GM04504 (cell line): Measurements from ENCODE around the gene EMILIN3.

Experiments used
- DNase-seq: peaks from one replicate; pipeline ENCODE4 v3.0.0-alpha.2; 2012; ENCODE audit warnings: low read depth

Gene EMILIN3

GRCh38 chr20:41366546-41367392 is at the start of gene EMILIN3:
Gene EMILIN3 (minus strand): TSS chr20:41366818. CDS start chr20:41366634, 184 bp downstream.
- no peak for DNase-seq

GRCh38 chr20:41415191-41415590 is 48.6 kb upstream of the EMILIN3 start:
- no peak for DNase-seq

GRCh38 chr20:41413169-41413568 is 46.6 kb upstream of the EMILIN3 start:
- no peak for DNase-seq

- DNase-seq = no peak
Measured at GRCh38 chr20:41412324-41413120, 45.9 kb upstream of the EMILIN3 start.

- DNase-seq = no peak
Measured at GRCh38 chr20:41411391-41411847, 44.8 kb upstream of the EMILIN3 start.

- DNase-seq = no peak
Measured at GRCh38 chr20:41408986-41409385, 42.4 kb upstream of the EMILIN3 start.

- no peak for DNase-seq
Measured at GRCh38 chr20:41408156-41408794, 41.7 kb upstream of the EMILIN3 start.

GRCh38 chr20:41407607-41408006 is 41.0 kb upstream of the EMILIN3 start:
- no peak for DNase-seq

- no peak for DNase-seq
Measured at GRCh38 chr20:41406896-41407444, 40.4 kb upstream of the EMILIN3 start.

GRCh38 chr20:41406353-41406752 is 39.7 kb upstream of the EMILIN3 start:
- DNase-seq = no peak

GRCh38 chr20:41405436-41405835 is 38.8 kb upstream of the EMILIN3 start:
- no peak for DNase-seq

- DNase-seq = no peak
Measured at GRCh38 chr20:41403604-41404003, 37.0 kb upstream of the EMILIN3 start.

GRCh38 chr20:41398408-41398807 is 31.8 kb upstream of the EMILIN3 start:
- DNase-seq = no peak

GRCh38 chr20:41395667-41396664 is 29.3 kb upstream of the EMILIN3 start:
- DNase-seq = no peak

- no peak for DNase-seq
Measured at GRCh38 chr20:41394931-41395666, 28.5 kb upstream of the EMILIN3 start.

GRCh38 chr20:41394081-41394480 is 27.5 kb upstream of the EMILIN3 start:
- DNase-seq = no peak

GRCh38 chr20:41393705-41394066 is 27.1 kb upstream of the EMILIN3 start:
- no peak for DNase-seq

GRCh38 chr20:41392871-41393704 is 26.5 kb upstream of the EMILIN3 start:
- no peak for DNase-seq

- DNase-seq = no peak
Measured at GRCh38 chr20:41392295-41392694, 25.7 kb upstream of the EMILIN3 start.
